Measurements from ENCODE around the gene BOD1. TPM values are rescaled to one million over a fixed set of nuclear protein-coding genes. Genes with fewer than 3 reads are reported as not detected.

Gene BOD1
- total RNA-seq, 1 donor from 2014 or later = 76.7 TPM

GRCh38 chr5:173582216-173583111 lies 34.0 kb downstream of the BOD1 start:
- peaks cover 5% of the 10 kb centered on the region for H3K27me3 Mint-ChIP-seq (ENCODE audit: unreplicated experiment)
- TF ChIP-seq CTCF (IDR thresholded peaks at IDR 0.05; ENCODE audit: unreplicated experiment) = no peak
- H3K4me1 Mint-ChIP-seq (ENCODE audit: unreplicated experiment) = peaks cover 16% of the 10 kb centered on the region
- H3K36me3 Mint-ChIP-seq (ENCODE audit: low read depth, unreplicated experiment) = peaks cover 13% of the 10 kb centered on the region
- H3K9me3 Mint-ChIP-seq (ENCODE audit: unreplicated experiment) = peaks cover 5% of the 10 kb centered on the region
- no peak for DNase-seq (ENCODE audit: low spot score)
- H3K4me3 Mint-ChIP-seq (ENCODE audit: unreplicated experiment) = no peak overlapping the region
- peak overlapping the region; percentile 1 for H3K27ac Mint-ChIP-seq (ENCODE audit: unreplicated experiment)

GRCh38 chr5:173581408-173582215 lies 34.8 kb downstream of the BOD1 start:
- Mint-ChIP-seq H3K36me3 (ENCODE audit: low read depth, unreplicated experiment) (peaks cover 13% of the 10 kb centered on the region), H3K4me3 (ENCODE audit: unreplicated experiment) (no peak overlapping the region), H3K27ac (ENCODE audit: unreplicated experiment) (no peak overlapping the region), H3K27me3 (ENCODE audit: unreplicated experiment) (peaks cover 10% of the 10 kb centered on the region), H3K9me3 (ENCODE audit: unreplicated experiment) (peaks cover 5% of the 10 kb centered on the region), H3K4me1 (ENCODE audit: unreplicated experiment) (peaks cover 16% of the 10 kb centered on the region)
- DNase-seq (ENCODE audit: low spot score) = peak; percentile 79
- peak; percentile 90 for TF ChIP-seq CTCF (IDR thresholded peaks at IDR 0.05; ENCODE audit: unreplicated experiment)

- H3K27me3 Mint-ChIP-seq (ENCODE audit: unreplicated experiment) = peaks cover 9% of the 10 kb centered on the region
- H3K9me3 Mint-ChIP-seq (ENCODE audit: unreplicated experiment) = peaks cover 5% of the 10 kb centered on the region
- peaks cover 6% of the 10 kb centered on the region for H3K36me3 Mint-ChIP-seq (ENCODE audit: low read depth, unreplicated experiment)
- peaks cover 16% of the 10 kb centered on the region for H3K4me1 Mint-ChIP-seq (ENCODE audit: unreplicated experiment)
- TF ChIP-seq CTCF (IDR thresholded peaks at IDR 0.05; ENCODE audit: unreplicated experiment) = no peak
- no peak overlapping the region for H3K27ac Mint-ChIP-seq (ENCODE audit: unreplicated experiment)
- no peak for DNase-seq (ENCODE audit: low spot score)
- H3K4me3 Mint-ChIP-seq (ENCODE audit: unreplicated experiment) = peak overlapping the region; percentile 73
Measured at GRCh38 chr5:173578947-173579615, 37.4 kb downstream of the BOD1 start.

- no peak for DNase-seq (ENCODE audit: low spot score)
- no peak overlapping the region for H3K27ac Mint-ChIP-seq (ENCODE audit: unreplicated experiment)
- TF ChIP-seq CTCF (IDR thresholded peaks at IDR 0.05; ENCODE audit: unreplicated experiment) = no peak
- peaks cover 5% of the 10 kb centered on the region for H3K9me3 Mint-ChIP-seq (ENCODE audit: unreplicated experiment)
- no peak overlapping the region for H3K4me3 Mint-ChIP-seq (ENCODE audit: unreplicated experiment)
- H3K36me3 Mint-ChIP-seq (ENCODE audit: low read depth, unreplicated experiment) = peaks cover 6% of the 10 kb centered on the region
- H3K4me1 Mint-ChIP-seq (ENCODE audit: unreplicated experiment) = peaks cover 6% of the 10 kb centered on the region
- peaks cover 9% of the 10 kb centered on the region for H3K27me3 Mint-ChIP-seq (ENCODE audit: unreplicated experiment)
Measured at GRCh38 chr5:173577817-173578216, 38.6 kb downstream of the BOD1 start.
